LNCaP clone FGC (cell line): ENCODE data around the gene MMP23B.
"Not testable (repeated sequence)": the region's sequence is repeated elsewhere in the genome, so short reads cannot be mapped to it uniquely, and the experiment has no call there.

Experiments
- DNase-seq: peaks from one replicate; pipeline ENCODE4 v3.0.0-alpha.2; 2011; ENCODE audit warnings: low read depth
- H3K4me3 ChIP-seq: 2 replicates; pipeline ENCODE4 v1.5.1; 2011; ENCODE audit warnings: mild to moderate bottlenecking, low read depth, low read length, control low read depth
- TF ChIP-seq, protein P1 (sequence below): IDR thresholded peaks from 2 replicates; pipeline ENCODE4 v1.5.1; 2012; ENCODE audit warnings: mild to moderate bottlenecking; ENCODE audit not compliant: control insufficient read depth, insufficient read depth; ENCODE audit errors: extremely low read depth

MMP23B gene

GRCh38 chr1:1631782-1632420, at the start of gene MMP23B:
Gene MMP23B, plus strand, starts transcription at chr1:1632173. Its CDS starts 46 bp downstream, at chr1:1632219.
- TF ChIP-seq, protein P1, sequence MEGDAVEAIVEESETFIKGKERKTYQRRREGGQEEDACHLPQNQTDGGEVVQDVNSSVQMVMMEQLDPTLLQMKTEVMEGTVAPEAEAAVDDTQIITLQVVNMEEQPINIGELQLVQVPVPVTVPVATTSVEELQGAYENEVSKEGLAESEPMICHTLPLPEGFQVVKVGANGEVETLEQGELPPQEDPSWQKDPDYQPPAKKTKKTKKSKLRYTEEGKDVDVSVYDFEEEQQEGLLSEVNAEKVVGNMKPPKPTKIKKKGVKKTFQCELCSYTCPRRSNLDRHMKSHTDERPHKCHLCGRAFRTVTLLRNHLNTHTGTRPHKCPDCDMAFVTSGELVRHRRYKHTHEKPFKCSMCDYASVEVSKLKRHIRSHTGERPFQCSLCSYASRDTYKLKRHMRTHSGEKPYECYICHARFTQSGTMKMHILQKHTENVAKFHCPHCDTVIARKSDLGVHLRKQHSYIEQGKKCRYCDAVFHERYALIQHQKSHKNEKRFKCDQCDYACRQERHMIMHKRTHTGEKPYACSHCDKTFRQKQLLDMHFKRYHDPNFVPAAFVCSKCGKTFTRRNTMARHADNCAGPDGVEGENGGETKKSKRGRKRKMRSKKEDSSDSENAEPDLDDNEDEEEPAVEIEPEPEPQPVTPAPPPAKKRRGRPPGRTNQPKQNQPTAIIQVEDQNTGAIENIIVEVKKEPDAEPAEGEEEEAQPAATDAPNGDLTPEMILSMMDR = no peak
- H3K4me3 ChIP-seq = no peak within 1 kb of the TSS
- no peak for DNase-seq

- DNase-seq = no peak
- no peak overlapping the region for H3K4me3 ChIP-seq
- TF ChIP-seq, protein P1 = no peak
These were observed 49.2 kb upstream of the MMP23B start for GRCh38 chr1:1582585-1583346.

DNA sequence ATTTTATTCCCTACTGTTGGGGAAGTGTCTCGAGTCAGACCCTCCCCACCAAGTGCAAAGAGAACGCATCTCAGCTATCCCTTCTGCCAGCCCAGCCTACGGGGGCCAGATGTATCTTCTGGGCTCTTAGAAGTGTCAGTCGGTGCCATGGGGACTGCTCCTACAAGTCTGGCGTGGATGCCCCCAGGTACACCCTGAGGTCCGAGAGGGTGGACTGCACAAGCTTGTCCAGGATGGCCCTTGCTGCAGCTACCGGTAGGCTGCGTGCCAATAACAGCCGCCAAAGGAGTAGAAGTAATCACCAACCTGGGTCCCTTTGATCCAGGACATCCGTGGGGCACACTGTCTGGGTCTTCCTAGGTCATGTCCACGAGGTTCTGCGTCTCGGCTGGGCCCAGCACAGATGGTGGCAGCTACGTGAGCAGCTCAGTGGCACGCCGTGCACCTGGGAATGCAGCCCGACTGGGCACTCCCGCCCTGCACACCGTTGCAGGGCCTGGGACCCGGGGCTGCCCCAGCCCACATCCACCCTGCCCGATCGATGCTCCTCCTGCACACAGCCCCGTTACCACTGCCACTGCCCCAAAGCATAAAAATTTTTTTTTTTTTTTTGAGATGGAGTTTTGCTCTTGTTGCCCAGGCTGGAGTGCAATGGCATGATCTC, 48.5 kb upstream of the MMP23B start:
- no peak for DNase-seq
- TF ChIP-seq, protein P1 = no peak
- no peak overlapping the region for H3K4me3 ChIP-seq

GRCh38 chr1:1591452-1591851, 40.5 kb upstream of the MMP23B start:
- no peak for DNase-seq
- TF ChIP-seq, protein P1 = no peak
- no peak overlapping the region for H3K4me3 ChIP-seq

GRCh38 chr1:1593834-1594601, 38.0 kb upstream of the MMP23B start:
- TF ChIP-seq, protein P1 = no peak
- H3K4me3 ChIP-seq = no peak overlapping the region
- no peak for DNase-seq

GRCh38 chr1:1594602-1595260, 37.2 kb upstream of the MMP23B start:
- no peak overlapping the region for H3K4me3 ChIP-seq
- TF ChIP-seq, protein P1 = no peak
- DNase-seq = no peak

DNA sequence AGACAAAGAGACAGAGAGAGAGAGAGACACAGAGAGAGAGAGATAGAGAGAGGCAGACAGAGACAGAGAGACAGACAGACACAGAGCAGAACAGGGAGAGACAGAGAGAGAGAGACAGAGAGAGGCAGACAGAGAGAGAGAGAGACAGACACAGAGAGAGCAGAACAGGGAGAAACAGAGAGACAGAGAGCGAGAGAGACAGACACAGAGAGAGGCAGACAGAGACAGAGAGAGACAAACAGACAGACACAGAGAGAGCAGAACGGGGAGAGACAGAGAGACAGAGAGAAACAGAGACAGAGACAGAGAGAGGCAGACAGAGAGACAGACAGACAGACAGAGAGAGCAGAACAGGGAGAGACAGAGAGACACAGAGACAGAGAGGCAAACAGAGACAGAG, 36.6 kb upstream of the MMP23B start:
- not testable (repeated sequence) for DNase-seq, H3K4me3 ChIP-seq
